DND-41 (cell line): ENCODE results near the gene POP7.
"Not testable (repeated sequence)": the region's sequence is repeated elsewhere in the genome, so short reads cannot be mapped to it uniquely, and the experiment has no call there.

Experiments
- CTCF ChIP-seq: IDR thresholded peaks from 2 replicates; pipeline ENCODE4 v1.5.1; 2012; ENCODE audit warnings: borderline replicate concordance, low read length, moderate library complexity, mild to moderate bottlenecking; ENCODE audit not compliant: poor library complexity, severe bottlenecking; ENCODE audit errors: extremely low read depth
- EZH2 ChIP-seq: IDR thresholded peaks from 3 replicates; pipeline ENCODE4 v1.6.1; 2012; ENCODE audit warnings: borderline replicate concordance, low read depth, mild to moderate bottlenecking, moderate library complexity, low read length, inconsistent platforms; ENCODE audit not compliant: severe bottlenecking

DNA sequence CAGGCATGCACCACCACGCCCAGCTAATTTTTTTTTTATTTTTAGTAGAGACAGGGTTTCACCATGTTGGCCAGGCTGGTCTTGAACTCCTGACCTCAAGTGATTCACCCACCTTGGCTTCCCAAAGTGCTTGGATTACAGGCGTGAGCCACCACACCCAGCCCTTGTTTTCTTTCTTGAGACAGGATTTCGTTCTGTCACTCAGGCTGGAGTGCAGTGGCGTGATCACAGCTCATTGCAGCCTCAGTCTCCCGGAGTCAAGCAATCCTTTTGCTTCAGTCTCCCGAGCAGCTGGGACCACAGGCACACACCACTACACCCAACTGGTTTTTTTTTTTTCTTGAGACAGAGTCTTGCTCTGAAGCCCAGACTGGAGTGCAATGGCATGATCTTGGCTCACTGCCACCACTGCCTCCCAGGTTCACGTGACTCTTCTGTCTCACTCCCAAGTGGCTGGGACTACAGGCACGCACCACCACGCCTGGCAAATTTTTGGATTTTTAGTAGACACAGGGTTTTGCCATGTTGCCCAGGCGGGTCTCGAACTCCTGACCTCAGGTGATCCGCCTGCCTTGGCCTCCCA, 43.6 kb upstream of the POP7 start:
- TF ChIP-seq CTCF, EZH2: not testable (repeated sequence)
